NCI-H187 treated with DMSO at 0.1 percent for 48 hours (cell line): ENCODE data around the gene FOXP1.

Source experiments
- DNase-seq: peaks from one replicate; lab custom pipeline; 2025; lab: John Stamatoyannopoulos, UW

Gene FOXP1

GRCh38 chr3:71127052-71127831 lies 456.3 kb downstream of the FOXP1 start:
- DNase-seq: no peak

- no peak for DNase-seq
Observed at GRCh38 chr3:71125738-71126137, 457.8 kb downstream of the FOXP1 start.

- DNase-seq: no peak
Observed at GRCh38 chr3:71124048-71124447, 459.5 kb downstream of the FOXP1 start.

DNA sequence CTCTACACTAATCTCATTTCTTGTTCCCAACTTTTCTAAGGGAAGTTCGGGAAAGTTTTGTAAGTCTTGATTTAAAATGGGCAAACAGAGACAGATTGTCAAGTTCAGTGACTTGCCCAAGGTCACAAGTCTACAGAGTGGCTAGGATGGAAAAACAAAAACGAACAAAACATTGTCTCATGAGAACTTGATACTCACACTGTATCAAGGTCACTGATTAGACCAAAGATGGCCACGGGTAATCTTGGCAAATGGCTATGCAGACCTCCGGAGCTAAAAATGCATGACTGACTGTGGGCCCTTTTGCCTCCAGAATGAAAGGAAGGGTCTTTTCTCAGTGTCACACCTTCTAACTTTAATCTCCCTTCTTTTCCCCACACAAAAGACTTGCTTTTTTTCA lies 460.9 kb downstream of the FOXP1 start:
- DNase-seq: no peak

DNA sequence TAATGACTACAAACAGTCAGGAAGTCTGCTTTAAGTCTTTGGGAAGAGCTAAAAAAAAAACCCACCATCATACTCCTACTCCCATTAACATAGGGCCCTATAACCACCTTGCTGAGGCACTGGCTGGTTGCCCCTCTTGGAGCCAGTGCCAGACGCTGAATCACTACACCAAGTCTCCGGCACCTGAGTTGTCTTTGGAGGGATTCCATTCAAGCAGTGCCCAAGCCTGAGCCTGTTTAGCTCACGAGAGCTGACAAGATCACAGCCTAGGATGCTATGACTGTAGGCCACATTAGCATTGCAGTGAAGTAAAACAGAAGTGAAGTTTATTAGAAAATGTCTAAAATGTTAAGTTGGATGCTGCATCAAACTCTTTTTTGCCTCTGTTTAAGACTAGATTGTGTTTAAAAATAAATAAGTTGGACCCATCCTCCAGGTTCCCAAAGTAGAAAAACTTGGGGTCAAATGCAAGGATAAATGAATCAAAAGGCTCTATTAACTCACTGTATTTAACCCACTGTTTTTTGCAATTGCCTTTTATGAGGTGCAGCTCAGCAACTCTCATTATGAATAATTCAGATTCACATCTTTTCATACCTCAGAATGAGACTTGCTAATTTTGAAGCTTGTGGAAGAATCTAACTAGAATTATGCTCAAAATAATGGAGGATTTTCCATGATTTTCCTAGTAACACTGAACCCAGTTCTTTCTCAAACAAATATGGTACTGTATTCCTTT lies 461.9 kb downstream of the FOXP1 start:
- DNase-seq: no peak

DNA sequence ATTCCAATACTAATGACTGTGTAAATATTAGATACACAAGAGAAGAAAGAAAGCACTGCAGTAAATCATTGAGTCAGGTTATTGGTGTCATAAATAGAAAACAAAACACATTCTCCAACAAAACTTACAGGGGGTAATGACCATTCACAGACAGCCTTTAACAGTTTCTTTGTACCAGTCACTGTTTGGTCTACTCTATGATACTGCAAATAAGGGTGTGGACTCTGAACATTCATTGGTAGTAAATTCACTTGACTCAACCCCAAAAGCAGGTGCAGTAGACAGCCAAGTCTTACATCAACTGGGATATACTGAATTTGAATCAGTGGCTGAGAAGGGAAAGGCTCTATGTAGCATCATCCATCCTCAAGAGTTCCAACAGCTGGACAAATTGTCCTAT lies 463.5 kb downstream of the FOXP1 start:
- DNase-seq: no peak

DNA sequence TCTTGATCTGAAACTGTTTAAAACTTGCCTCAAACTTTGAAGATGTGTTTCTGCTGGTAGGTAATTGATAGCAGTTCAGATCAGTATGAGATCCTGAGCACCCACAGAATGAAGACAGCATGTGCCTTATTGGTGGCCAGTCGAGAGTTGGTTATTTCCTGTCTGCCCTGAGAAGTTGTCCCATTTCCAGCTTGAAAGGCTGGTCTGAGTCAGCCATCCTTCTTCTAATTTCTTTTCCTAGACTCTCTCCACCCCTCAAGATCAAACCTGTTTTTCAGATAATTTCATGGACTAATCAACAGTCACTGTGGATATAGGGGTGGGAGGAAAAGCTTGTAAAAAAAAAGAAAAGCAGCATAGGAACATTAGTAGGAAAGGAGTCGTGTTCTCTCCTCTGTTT lies 464.4 kb downstream of the FOXP1 start:
- no peak for DNase-seq

GRCh38 chr3:71118436-71118835 lies 465.1 kb downstream of the FOXP1 start:
- DNase-seq: no peak

DNA sequence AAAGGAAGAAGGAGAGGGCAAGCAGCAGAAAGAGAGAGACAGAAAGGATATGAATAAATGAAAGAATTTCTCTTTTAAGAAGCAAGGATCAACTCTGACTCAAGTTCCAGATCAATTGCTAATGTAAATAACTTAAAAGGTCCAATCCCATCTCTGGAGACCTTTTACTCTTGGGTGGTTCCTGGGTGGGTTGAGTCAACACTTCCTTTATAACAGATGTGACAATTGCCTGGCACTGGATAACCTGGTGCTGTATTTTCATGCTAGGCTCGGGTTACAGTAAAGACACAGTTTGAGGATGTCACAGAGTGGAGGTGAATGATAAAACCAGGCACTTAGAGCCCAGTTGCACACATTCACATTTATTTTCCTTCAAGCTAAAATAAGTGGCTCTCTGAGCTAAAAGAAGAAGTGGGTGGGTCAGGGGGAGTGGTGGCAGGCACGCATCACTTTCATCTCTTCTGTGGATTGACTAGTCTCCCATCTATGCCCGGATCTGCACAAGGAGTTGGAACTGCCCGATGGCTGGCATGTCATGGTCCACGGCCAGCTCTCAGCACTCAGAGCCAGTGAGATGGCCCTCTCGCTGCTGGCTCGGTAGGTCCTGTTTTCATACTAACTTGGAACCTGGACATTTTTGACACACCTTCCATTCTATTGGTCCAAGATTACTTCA lies 465.8 kb downstream of the FOXP1 start:
- DNase-seq: peak; percentile 53

GRCh38 chr3:71114610-71115009 lies 468.9 kb downstream of the FOXP1 start:
- no peak for DNase-seq

DNA sequence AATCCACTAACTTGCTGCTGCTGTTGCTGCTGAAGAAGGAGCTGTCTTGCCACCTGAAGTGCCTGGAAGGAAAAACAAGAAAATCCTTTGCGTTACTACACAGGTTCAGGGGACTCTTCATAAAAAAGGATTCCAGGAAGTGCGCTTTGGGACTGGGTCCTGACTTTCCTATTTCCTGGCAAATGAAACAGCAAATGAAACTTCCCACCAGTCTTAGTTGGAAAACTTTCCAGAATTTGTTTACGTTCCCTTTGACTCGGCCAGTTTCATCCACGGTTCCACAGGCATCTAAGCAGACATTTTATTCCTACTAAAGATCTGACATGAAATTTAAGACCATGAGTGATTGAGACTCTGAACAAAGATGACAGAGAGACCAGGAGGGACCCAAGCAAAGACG lies 471.0 kb downstream of the FOXP1 start:
- DNase-seq: no peak

GRCh38 chr3:71111784-71112440 lies 471.6 kb downstream of the FOXP1 start:
- DNase-seq: no peak

- no peak for DNase-seq
Observed at GRCh38 chr3:71110385-71111222, 472.9 kb downstream of the FOXP1 start.

- DNase-seq: no peak
Observed at GRCh38 chr3:71109977-71110285, 473.6 kb downstream of the FOXP1 start.

DNA sequence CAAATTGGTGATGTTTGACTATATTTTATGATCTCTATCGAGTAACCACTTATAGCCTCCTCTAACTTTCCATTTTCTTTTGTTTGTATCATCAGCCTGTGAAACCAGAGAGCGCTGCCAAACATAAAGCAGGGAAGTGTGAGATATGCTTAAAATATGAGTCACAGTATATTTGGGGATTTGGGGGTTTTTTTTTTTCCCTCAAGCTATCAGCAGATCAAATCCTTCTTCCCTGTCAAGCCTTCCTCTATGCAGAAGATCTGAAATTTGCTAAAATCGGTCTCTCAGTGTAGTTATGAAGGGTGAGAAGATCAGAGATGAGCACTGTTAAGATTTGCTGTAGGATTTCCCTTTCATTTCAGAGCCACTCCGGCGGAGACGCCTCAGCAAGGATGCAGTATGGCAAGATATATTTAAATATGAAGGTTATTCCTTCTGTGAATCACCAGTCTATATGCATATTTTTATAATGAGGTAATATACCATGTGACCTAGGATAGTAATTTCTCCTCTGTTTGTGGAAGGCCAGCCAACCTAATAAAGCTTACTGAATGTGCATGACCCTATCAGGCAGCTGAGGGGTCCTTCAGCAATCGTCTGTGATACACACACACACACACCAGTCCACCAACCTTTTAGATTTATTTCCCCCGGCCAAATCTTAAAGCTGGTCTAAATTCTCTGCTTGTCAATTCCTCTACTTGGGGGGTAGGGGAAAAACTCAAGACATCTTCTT lies 474.1 kb downstream of the FOXP1 start:
- DNase-seq: no peak

- no peak for DNase-seq
Observed at GRCh38 chr3:71107926-71108325, 475.6 kb downstream of the FOXP1 start.

DNA sequence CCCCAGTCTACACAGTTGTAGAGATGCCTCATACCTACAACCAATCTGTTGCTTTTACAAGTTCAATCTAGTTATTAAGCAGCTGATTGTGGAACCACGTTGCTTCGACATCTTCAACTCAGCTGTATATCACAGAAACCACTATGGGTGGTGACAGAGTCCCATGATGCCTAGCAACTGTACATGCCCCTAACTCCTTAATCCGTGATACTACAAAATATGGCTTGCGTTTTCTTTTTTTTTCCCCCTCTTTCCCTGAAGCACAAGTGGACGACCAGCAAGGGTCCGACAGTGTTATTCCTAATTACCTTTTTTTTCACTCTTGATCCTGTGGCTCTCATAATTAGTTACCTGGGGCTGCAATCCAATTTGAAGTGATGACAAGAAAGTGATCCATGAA lies 478.6 kb downstream of the FOXP1 start:
- DNase-seq: no peak

DNA sequence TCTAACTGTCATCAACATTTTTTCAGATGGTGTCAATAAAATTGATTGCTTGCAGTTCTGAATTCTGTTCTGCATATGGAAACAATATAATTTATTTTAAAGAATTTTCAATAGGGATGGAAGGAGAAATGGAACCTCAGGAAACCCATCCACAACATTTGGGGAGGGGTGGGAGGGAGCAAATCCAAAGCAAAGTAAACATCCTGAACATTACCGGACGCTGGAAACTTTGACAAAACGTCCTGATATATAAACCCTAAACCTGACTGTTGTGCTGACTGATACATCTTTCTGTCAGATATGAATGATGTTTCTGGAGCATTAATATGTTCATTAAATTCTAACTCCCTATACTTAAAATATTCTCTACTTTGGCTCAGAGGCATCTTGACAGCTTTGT lies 479.0 kb downstream of the FOXP1 start:
- no peak for DNase-seq

DNA sequence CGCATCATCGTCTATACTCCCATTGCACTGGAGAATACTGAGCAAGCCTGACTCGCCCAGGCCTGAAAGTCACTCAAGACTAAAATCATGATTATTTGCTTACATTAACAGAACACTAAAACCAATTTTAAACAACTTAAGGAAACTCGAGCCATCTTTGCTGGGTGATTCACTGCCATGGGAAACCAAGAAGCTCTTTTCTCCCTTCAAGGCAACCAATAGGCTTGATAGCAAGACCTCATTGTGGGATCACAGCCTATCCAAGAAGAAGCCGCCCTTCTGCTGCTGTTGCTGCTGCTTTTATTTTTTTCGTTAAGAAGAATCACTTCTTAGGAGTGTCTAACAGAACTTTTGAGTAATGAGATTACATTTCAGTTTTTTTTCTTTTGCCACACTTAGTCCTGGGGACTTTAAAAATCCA lies 479.4 kb downstream of the FOXP1 start:
- no peak for DNase-seq

DNA sequence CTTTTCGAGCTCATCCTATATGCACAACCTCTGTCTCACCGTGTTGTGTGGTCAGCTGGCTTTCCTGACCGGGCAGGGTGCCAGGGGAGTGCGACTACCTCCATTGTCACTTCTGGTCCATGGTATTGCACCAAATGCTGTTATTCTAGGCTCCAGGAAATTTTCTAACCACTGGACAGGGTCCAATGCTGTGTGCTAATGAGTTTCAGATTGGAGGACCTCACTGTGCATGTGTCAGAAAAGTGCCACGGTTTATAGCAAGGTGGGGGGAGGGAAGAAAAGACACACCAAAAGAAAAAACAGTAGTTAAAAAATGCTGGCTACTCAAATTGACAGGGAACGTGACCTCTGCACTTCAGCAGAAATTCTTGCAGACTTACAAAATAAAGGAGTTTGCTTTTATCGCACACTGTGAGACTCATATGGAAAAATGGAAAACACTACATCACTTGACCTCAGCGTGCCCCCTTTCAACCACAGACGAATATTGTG lies 480.1 kb downstream of the FOXP1 start:
- no peak for DNase-seq
